Activated CD8-positive, alpha-beta memory T cell treated with anti-CD3 and anti-CD28 coated beads, Interleukin-2, amount 50 U/mL, for 1 hour (primary cell): ENCODE data around the gene GNLY.

Experiments
- DNase-seq: peaks from one replicate; pipeline ENCODE4 v3.0.0-alpha.2; 2020; ENCODE audit errors: extremely low read depth

GNLY gene

GRCh38 chr2:85744741-85745601, 50.8 kb downstream of the GNLY start:
- no peak for DNase-seq

GRCh38 chr2:85745619-85746018, 51.5 kb downstream of the GNLY start:
- no peak for DNase-seq

DNA sequence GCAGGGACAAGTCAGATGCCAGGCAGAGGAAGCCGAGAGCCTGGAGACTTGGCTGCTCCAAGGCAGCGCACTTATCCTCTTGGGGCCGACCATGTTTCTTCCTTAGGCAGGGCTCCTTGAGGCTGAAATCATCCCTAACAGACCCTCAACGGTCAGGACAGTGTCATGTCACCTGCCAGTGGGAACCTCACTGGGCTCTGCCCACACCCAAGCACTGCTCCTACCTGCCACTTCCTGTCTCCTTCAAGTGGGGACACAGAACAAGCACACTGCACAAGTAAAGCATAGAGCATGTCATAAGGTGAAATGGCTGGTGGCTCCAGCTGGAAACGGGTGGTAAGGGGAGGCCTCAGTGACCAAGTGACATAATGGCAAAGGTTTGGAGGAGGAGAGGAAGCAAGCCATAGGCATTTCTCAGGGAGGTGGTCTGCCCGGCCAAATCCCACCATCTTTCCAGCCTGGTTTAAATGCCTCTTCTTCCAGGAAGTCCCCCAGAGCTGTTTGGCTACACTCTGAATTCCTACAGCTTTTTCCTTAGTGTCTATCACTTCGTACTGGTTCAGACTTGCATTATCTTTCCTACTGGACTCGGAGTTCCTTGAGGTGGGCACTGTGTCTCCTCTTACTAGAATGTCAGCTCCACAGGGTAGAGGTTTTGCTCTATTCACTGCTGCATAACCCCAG, 52.3 kb downstream of the GNLY start:
- DNase-seq = no peak

GRCh38 chr2:85747441-85747840, 53.3 kb downstream of the GNLY start:
- DNase-seq = no peak

DNA sequence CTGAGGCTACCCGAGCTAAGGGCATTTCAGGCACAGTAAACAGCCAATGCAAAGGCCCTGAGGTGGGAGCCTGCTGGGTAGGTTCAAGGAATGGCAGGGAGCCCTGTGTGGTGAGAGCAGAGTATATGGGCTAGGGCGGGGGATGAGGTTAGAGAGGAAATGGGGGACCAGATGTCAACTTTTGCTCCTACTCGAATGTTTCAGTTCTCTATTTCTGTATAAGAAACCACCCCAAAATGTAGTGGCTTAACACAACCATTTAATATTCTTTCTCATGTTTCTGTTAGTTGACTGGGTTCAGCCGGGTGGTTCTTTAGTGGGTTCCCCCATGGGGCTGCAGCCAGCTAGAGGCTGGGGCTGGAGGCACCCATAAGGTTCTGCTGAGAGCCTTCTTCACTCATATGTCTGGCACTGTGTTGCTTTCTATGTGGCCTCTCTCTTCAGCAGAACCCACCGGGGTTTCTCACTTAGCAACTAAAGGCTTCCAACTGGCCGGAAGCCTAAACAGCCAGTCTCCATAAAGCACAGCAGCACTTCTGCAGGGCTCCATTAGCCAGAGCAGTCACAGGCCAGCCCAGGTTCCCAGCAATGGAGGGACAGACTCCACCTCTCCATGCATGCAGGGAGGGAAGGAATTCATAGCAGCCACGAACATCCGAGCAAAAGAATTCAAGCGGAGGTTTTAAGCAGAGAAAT, 54.0 kb downstream of the GNLY start:
- DNase-seq = no peak
